Esophagus muscularis mucosa (tissue), 3 donors: ENCODE measurements around the gene TBC1D9.

ENCODE experiments used
- EP300 ChIP-seq: sonication (generic); formaldehyde crosslinking; IDR thresholded peaks from one replicate; pipeline ENCODE4 v1.6.1; 2017; ENCODE audit warnings: antibody characterized with exemption
- TF ChIP-seq, protein P1 (sequence below), 3 experiments: fragments of 200-600 bp in 2 of 3; fragments of 450-650 bp in 1 of 3; sonication (generic) in 2 of 3; IDR thresholded peaks; one replicate each; pipeline ENCODE4 v1.5.1; 2017 to 2019; ENCODE audit warnings: antibody characterized with exemption in 3 of 3, mild to moderate bottlenecking in 2 of 3, moderate library complexity in 1 of 3

DNA sequence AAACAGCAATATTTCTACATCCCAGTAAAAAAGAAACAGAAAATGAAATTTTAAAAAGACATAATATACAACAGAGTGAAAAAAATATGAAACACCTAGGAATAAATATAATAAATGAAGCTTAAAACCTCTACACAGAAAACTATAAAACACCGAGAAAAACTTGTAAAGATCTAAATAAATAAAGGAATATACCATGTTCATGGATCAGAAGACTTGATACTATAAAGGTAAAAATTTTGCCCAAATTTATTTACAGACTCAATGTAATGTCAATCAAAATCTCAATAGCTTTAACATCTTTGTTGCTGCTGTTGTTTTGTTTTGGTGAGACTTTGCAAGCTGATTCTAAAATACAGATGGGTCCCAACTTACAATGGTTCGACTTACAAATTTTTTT, 5.7 kb downstream of the TBC1D9 start:
- TF ChIP-seq, protein P1, sequence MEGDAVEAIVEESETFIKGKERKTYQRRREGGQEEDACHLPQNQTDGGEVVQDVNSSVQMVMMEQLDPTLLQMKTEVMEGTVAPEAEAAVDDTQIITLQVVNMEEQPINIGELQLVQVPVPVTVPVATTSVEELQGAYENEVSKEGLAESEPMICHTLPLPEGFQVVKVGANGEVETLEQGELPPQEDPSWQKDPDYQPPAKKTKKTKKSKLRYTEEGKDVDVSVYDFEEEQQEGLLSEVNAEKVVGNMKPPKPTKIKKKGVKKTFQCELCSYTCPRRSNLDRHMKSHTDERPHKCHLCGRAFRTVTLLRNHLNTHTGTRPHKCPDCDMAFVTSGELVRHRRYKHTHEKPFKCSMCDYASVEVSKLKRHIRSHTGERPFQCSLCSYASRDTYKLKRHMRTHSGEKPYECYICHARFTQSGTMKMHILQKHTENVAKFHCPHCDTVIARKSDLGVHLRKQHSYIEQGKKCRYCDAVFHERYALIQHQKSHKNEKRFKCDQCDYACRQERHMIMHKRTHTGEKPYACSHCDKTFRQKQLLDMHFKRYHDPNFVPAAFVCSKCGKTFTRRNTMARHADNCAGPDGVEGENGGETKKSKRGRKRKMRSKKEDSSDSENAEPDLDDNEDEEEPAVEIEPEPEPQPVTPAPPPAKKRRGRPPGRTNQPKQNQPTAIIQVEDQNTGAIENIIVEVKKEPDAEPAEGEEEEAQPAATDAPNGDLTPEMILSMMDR (IDR thresholded peaks at IDR 0.05) = no peak
- no peak for TF ChIP-seq EP300
